Stimulated activated naive B cell treated with anti-CD40 and anti-IgM and Interleukin-4, amounts not matched to agents 10 μg/mL and 1 μg/mL and 100 μg/mL, for 72 hours (primary cell): ENCODE measurements around the gene LDLRAD3.

Experiments
- ATAC-seq, 2 donors: fragments of 150-1000 bp; cut with Tn5 transposase; replicated peaks; 2 replicates each; pipeline ENCODE4 v1.10.0; 2021; ENCODE audit warnings: moderate library complexity in 1 of 2
- DNase-seq: peaks from one replicate; pipeline ENCODE4 v3.0.0; 2021
- H3K27ac Mint-ChIP-seq: one replicate; pipeline ENCODE4 v1.8.0; 2022; ENCODE audit warnings: mild to moderate bottlenecking, mixed read lengths
- H3K27me3 Mint-ChIP-seq, 2 donors: one replicate each; pipeline ENCODE4 v1.8.0; 2022; ENCODE audit warnings: mixed read lengths in 2 of 2
- H3K36me3 Mint-ChIP-seq, 2 donors: one replicate each; pipeline ENCODE4 v1.8.0; 2022; ENCODE audit warnings: mixed read lengths in 2 of 2, mild to moderate bottlenecking in 1 of 2
- H3K4me1 Mint-ChIP-seq, 2 donors: one replicate each; pipeline ENCODE4 v1.8.0; 2022; ENCODE audit warnings: mixed read lengths in 2 of 2, mild to moderate bottlenecking in 1 of 2
- H3K4me3 Mint-ChIP-seq, 2 donors: one replicate each; pipeline ENCODE4 v1.8.0; 2022; ENCODE audit warnings: mild to moderate bottlenecking in 2 of 2, mixed read lengths in 2 of 2, moderate library complexity in 1 of 2
- H3K9me3 Mint-ChIP-seq, 2 donors: one replicate each; pipeline ENCODE4 v1.8.0; 2022; ENCODE audit warnings: mixed read lengths in 2 of 2, mild to moderate bottlenecking in 1 of 2

The LDLRAD3 gene

DNA sequence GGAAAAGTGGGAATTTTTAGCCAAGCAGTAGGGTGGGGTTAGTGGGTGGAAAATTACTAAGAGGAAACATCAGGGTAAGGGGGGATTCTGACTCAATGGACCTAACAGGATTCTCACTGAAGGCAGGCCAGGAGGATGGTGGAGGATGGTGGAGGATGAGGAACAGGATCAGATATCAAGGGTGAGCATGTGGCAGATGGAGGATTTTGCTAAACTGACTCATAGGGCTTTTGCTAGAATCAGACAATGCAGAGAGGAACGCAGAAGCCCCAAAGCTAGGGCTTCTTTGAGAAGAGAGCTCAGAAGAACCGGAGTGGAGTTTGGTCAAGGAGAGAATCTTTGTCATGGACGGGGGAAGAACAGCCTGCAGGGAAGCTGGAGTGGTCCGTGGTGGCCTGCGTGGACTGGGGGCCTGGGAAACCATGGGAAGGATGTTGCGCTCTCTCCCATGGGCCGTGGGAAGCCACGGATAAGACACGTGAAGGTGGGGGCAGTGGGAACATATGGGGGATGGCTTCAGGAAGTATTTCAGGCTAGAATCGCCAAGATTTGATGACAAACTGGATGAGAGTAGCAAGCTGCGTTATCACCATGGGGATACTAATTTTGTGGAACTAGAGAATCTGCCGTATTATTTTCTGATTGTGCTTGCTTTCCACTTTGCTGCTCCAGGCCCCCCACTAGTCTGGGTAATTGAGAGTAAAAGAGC lies 165.2 kb downstream of the LDLRAD3 start:
- H3K4me1 Mint-ChIP-seq, result no peaks in the 10 kb centered on the region
- no peaks in the 10 kb centered on the region for H3K36me3 Mint-ChIP-seq
- no peak overlapping the region for H3K27ac Mint-ChIP-seq
- DNase-seq (no peak), ATAC-seq (no peak)
- peaks cover 6 to 13% of the 10 kb centered on the region in 2 donors for H3K27me3 Mint-ChIP-seq
- H3K4me3 Mint-ChIP-seq, result no peak overlapping the region
- peaks cover 4 to 9% of the 10 kb centered on the region in 2 donors for H3K9me3 Mint-ChIP-seq

DNA sequence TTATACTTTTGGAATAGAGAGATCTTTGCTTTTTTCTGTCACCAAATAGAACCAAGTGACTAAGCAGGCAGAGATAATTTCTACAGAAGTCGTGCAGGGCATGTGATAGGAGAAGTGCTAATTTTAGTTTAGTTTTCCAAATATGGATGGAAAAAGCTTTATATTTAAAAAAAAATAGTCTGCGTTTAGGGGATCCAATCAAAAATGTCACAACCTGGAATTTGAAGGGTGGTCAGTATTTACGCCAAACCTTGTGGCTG lies 165.7 kb downstream of the LDLRAD3 start:
- H3K27me3 Mint-ChIP-seq, result peaks cover 6 to 13% of the 10 kb centered on the region in 2 donors

DNA sequence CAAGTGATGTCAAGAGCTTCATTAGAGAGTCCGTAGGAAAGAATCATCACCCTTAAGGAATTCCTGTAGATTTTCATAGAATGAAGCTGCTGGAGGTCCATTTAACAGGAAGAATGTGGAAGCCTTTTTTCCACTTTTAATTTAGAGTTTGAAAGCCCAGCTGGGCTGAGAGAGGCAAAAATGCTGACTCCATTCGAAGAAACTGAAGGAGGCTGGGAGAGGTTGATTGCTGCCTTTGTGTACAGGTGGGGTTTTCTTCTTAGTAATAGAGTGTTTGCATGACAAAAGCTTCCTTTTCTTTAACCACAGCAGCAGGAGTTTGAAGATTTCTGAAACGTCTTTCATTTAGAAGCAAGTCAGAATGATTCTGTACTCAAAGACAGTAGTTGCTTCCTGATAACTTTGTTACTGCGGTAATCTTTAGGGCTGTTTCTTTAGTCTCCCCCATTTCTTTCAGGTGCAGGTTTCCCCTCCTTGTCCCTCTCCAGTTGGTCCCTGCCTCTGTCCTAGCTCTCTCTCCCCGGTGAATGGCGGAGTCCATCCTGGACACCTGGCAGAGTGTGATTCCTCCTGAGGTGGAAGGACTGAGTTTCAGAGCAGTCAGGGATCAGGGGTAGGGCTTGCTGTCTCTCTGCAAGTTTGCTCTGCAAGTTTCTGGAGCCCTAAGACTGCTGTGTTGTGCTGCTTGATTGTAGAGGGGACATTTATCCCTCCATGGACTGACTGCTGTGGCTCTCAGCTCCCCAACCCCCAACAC lies 166.2 kb downstream of the LDLRAD3 start:
- peak in 1 of 2 donors; percentile 27 for ATAC-seq
- H3K27ac Mint-ChIP-seq, result no peak overlapping the region
- no peaks in the 10 kb centered on the region for H3K36me3 Mint-ChIP-seq
- H3K9me3 Mint-ChIP-seq, result peaks cover 9 to 14% of the 10 kb centered on the region in 2 donors
- H3K27me3 Mint-ChIP-seq, result peaks cover 6 to 15% of the 10 kb centered on the region in 2 donors
- no peak for DNase-seq
- H3K4me3 Mint-ChIP-seq, result no peak overlapping the region
- H3K4me1 Mint-ChIP-seq, result no peaks in the 10 kb centered on the region

More for the DNA sequence above, 165.7 kb downstream of the LDLRAD3 start:
- DNase-seq (no peak), ATAC-seq (no peak)
- H3K36me3 Mint-ChIP-seq, result no peaks in the 10 kb centered on the region
- H3K4me3 Mint-ChIP-seq, result no peak overlapping the region
- peaks cover 4 to 10% of the 10 kb centered on the region in 2 donors for H3K9me3 Mint-ChIP-seq
- no peak overlapping the region for H3K27ac Mint-ChIP-seq
- H3K4me1 Mint-ChIP-seq, result no peaks in the 10 kb centered on the region

DNA sequence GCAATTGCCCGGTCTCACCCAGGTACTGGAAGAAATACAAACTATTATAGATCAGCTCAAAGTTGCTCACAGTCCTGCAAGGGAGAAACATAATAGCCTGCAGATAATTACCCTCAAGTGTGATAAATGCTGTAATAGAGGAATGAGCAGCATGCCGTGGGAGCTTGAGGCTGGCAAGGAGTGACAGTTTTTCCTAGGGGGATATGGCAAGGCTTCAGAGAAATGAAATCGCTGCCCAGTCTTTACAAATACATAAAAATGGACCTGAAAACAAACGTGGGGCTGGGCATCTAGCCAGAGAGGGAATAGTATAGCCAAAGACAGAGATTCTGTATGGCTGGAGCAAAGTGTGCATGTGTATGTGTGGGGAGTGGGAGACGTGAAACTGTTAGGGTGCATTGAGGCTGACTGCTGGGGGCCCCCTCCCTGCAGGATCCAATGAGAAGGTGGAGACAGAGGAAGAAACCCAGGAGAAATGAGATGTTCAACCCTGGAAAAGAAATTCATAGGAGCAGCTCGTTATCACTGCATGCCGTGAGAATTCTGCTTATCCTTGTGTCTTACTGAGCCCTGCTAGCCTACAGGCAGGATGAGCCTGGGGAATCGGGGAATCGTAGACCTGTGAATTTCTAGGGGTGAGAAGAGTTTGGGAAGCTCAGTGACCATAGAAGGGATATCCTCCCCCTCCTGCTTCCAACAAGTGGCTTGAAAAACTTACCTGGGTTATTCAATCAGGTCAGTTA lies 167.0 kb downstream of the LDLRAD3 start:
- Mint-ChIP-seq H3K27ac (no peak overlapping the region), H3K4me3 (no peak overlapping the region), H3K4me1 (no peaks in the 10 kb centered on the region), H3K9me3 (peaks cover 9 to 14% of the 10 kb centered on the region in 2 donors), H3K27me3 (peaks cover 6 to 10% of the 10 kb centered on the region in 2 donors), H3K36me3 (no peaks in the 10 kb centered on the region)
- no peak for DNase-seq
- ATAC-seq, result no peak

DNA sequence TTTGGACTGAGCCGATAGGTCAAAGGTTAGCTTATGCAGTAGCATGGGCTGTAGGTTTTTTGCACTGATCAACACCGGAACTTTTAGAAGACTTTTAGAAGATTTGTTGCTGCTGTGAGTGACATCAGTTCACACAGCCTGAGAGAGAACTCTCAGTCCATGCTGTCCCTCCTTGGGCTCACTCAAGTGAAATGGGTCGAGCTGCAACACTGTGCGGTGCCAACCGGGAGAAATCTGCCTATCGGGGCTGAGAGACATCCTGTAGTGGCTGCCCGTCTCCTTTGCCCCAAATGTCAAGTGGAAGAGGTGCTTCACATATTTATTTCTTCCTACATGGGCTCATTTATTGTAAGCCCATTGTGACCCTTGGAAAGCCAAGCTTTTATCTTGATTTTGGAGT lies 170.2 kb downstream of the LDLRAD3 start:
- H3K9me3 Mint-ChIP-seq, result peaks cover 9 to 14% of the 10 kb centered on the region in 2 donors
- no peak overlapping the region for H3K27ac Mint-ChIP-seq
- DNase-seq (no peak), ATAC-seq (no peak)
- no peaks in the 10 kb centered on the region for H3K36me3 Mint-ChIP-seq
- H3K27me3 Mint-ChIP-seq, result peaks cover 0 to 9% of the 10 kb centered on the region in 2 donors
- H3K4me1 Mint-ChIP-seq, result no peaks in the 10 kb centered on the region
- H3K4me3 Mint-ChIP-seq, result no peak overlapping the region

GRCh38 chr11:36115378-36115801 lies 171.5 kb downstream of the LDLRAD3 start:
- no peak for ATAC-seq
- no peak overlapping the region for H3K4me3 Mint-ChIP-seq

GRCh38 chr11:36116161-36116560 lies 172.3 kb downstream of the LDLRAD3 start:
- no peak overlapping the region for H3K27ac Mint-ChIP-seq
- ATAC-seq (no peak), DNase-seq (no peak)
- H3K9me3 Mint-ChIP-seq, result peaks cover 9 to 14% of the 10 kb centered on the region in 2 donors
- no peaks in the 10 kb centered on the region for H3K36me3 Mint-ChIP-seq
- H3K4me1 Mint-ChIP-seq, result no peaks in the 10 kb centered on the region
- H3K27me3 Mint-ChIP-seq, result peaks cover 8 to 11% of the 10 kb centered on the region in 2 donors
- H3K4me3 Mint-ChIP-seq, result no peak overlapping the region

More at GRCh38 chr11:36115378-36115801, 171.5 kb downstream of the LDLRAD3 start:
- Mint-ChIP-seq H3K4me1 (no peaks in the 10 kb centered on the region), H3K36me3 (no peaks in the 10 kb centered on the region), H3K27me3 (peaks cover 7 to 8% of the 10 kb centered on the region in 2 donors), H3K27ac (no peak overlapping the region), H3K9me3 (peaks cover 9 to 14% of the 10 kb centered on the region in 2 donors)
- no peak for DNase-seq

DNA sequence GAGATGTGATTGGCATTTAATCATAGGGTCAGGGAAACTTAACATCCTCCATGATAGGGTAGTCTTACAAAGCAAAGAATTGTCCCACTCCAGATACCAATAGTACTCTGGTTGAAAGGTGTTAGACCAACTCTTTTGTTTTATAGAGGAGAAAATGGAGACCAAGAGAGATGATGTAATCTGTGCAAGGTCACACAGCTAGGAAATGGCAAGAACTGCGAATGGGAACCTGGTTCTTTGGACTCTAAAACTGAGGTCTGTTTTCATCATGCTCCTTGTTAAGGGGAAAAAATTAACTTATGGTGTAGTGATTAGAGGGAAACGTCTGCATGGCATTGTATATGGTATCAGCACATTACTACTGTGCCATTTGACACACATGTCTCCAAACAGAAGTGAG lies 174.2 kb downstream of the LDLRAD3 start:
- DNase-seq, result no peak
- Mint-ChIP-seq H3K4me3 (no peak overlapping the region), H3K4me1 (no peaks in the 10 kb centered on the region), H3K27me3 (peaks cover 8 to 18% of the 10 kb centered on the region in 2 donors), H3K27ac (no peak overlapping the region), H3K9me3 (peaks cover 7% of the 10 kb centered on the region in 2 donors), H3K36me3 (no peaks in the 10 kb centered on the region)
- no peak for ATAC-seq

- ATAC-seq (no peak), DNase-seq (no peak)
- H3K27me3 Mint-ChIP-seq, result peaks cover 8 to 18% of the 10 kb centered on the region in 2 donors
Observed at GRCh38 chr11:36119300-36119699, 175.4 kb downstream of the LDLRAD3 start.

GRCh38 chr11:36121054-36121453 lies 177.2 kb downstream of the LDLRAD3 start:
- no peak overlapping the region for H3K4me3 Mint-ChIP-seq
- peaks cover 13 to 24% of the 10 kb centered on the region in 2 donors for H3K27me3 Mint-ChIP-seq
- ATAC-seq, result no peak
- no peaks in the 10 kb centered on the region for H3K4me1 Mint-ChIP-seq
- H3K27ac Mint-ChIP-seq, result no peak overlapping the region
- no peak for DNase-seq
- no peaks in the 10 kb centered on the region for H3K9me3 Mint-ChIP-seq
- no peaks in the 10 kb centered on the region for H3K36me3 Mint-ChIP-seq

More at GRCh38 chr11:36119300-36119699, 175.4 kb downstream of the LDLRAD3 start:
- no peak overlapping the region for H3K4me3 Mint-ChIP-seq
- no peak overlapping the region for H3K27ac Mint-ChIP-seq
- H3K4me1 Mint-ChIP-seq, result no peaks in the 10 kb centered on the region
- peaks cover 4 to 5% of the 10 kb centered on the region in 2 donors for H3K9me3 Mint-ChIP-seq
- no peaks in the 10 kb centered on the region for H3K36me3 Mint-ChIP-seq

- no peak for ATAC-seq
- no peaks in the 10 kb centered on the region for H3K9me3 Mint-ChIP-seq
Observed at GRCh38 chr11:36122671-36123070, 178.8 kb downstream of the LDLRAD3 start.

GRCh38 chr11:36123336-36124101 lies 179.7 kb downstream of the LDLRAD3 start:
- Mint-ChIP-seq H3K27me3 (peaks cover 13 to 25% of the 10 kb centered on the region in 2 donors), H3K9me3 (no peaks in the 10 kb centered on the region), H3K4me1 (no peaks in the 10 kb centered on the region), H3K27ac (no peak overlapping the region), H3K4me3 (no peak overlapping the region), H3K36me3 (no peaks in the 10 kb centered on the region)
- DNase-seq (no peak), ATAC-seq (no peak)

More at GRCh38 chr11:36122671-36123070, 178.8 kb downstream of the LDLRAD3 start:
- Mint-ChIP-seq H3K4me3 (no peak overlapping the region), H3K4me1 (no peaks in the 10 kb centered on the region), H3K27ac (no peak overlapping the region), H3K27me3 (peaks cover 13 to 28% of the 10 kb centered on the region in 2 donors), H3K36me3 (no peaks in the 10 kb centered on the region)
- DNase-seq, result no peak

DNA sequence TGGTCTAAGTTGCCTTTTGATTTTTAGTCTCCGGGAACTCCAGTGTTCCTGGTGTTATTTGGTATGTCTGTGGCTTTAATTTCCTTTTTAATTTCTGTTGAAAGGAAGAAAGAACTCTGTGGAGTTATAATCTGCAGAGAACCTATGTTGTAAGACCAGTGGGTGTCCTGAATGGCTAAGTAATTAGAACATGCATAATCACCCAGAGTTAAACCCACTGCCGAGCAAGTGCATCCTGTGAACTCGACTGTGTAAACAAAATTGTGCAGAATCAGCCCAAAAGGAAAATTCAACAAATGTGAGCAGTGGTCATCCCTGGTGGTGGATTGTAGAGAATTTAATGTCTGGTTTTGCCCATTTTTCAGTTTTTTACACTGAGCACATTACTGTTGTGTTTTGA lies 182.8 kb downstream of the LDLRAD3 start:
- Mint-ChIP-seq H3K27ac (no peak overlapping the region), H3K27me3 (peaks cover 5 to 29% of the 10 kb centered on the region in 2 donors), H3K36me3 (no peaks in the 10 kb centered on the region), H3K4me3 (no peak overlapping the region), H3K4me1 (no peaks in the 10 kb centered on the region), H3K9me3 (no peaks in the 10 kb centered on the region)
- ATAC-seq, result no peak
- no peak for DNase-seq

GRCh38 chr11:36127550-36127949 lies 183.7 kb downstream of the LDLRAD3 start:
- no peak overlapping the region for H3K4me3 Mint-ChIP-seq
- H3K4me1 Mint-ChIP-seq, result peaks cover 0 to 2% of the 10 kb centered on the region in 2 donors
- H3K27ac Mint-ChIP-seq, result no peak overlapping the region
- no peaks in the 10 kb centered on the region for H3K9me3 Mint-ChIP-seq
- no peak for ATAC-seq
- no peaks in the 10 kb centered on the region for H3K36me3 Mint-ChIP-seq
- peaks cover 5 to 25% of the 10 kb centered on the region in 2 donors for H3K27me3 Mint-ChIP-seq
- DNase-seq, result no peak
